NCI-H1436 treated with DMSO at 0.1 percent for 48 hours (cell line): ENCODE results near the gene ALDOA.

Experiments used
- DNase-seq: peaks from one replicate; lab custom pipeline; 2025; lab: John Stamatoyannopoulos, UW

ALDOA gene

GRCh38 chr16:30116291-30117207 lies 51.0 kb downstream of the ALDOA start:
- DNase-seq = no peak

- DNase-seq = no peak
Measured at GRCh38 chr16:30117768-30118167, 52.2 kb downstream of the ALDOA start.

- no peak for DNase-seq
Measured at GRCh38 chr16:30119428-30119827, 53.9 kb downstream of the ALDOA start.
